ENCODE measurements around the gene C2orf74.

Gene C2orf74

DNA sequence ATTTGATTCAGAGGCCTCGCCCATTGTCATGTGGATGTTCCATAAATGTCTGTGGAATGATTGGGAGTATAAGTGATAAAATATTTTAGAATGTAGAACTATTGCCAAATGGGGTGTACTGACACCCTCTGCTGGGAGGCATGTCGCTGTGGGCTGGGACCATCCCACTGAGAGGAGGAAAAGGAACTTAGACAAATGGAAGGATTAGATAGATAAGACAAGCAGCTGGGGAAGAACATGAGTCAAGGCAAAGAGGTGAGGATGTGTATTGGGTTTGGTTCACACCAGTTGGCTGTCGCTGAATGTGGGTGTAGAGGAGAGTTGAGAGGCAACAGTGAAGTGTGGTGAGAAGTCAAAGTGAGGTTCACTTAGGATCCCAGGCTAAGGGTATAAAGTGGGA lies 4.0 kb downstream of the C2orf74 start:
- Histone ChIP-seq H3K9me3 (replicated peaks in 1 of 2; ENCODE audit: control insufficient read depth in 2 of 2, insufficient read depth in 1 of 2, low read depth in 1 of 2, low read length in 2 of 2) (no peaks in the 10 kb centered on the region), H3K4me3 (ENCODE audit: low read length in 2 of 2) (no peak overlapping the region), H3K36me3 (replicated peaks in 1 of 2; ENCODE audit: control insufficient read depth in 2 of 2, insufficient read depth in 2 of 2, low read length in 2 of 2) (peaks cover 11 to 53% of the 10 kb centered on the region in 2 donors), H2BK12ac (ENCODE audit: low read length) (no peak overlapping the region), H4K8ac (ENCODE audit: low read depth, low read length) (no peak overlapping the region), H4K91ac (ENCODE audit: low read depth, low read length, poor library complexity) (no peak overlapping the region), H2BK120ac (ENCODE audit: low read depth, low read length) (no peak overlapping the region), H3K79me1 (ENCODE audit: low read depth, low read length) (no peaks in the 10 kb centered on the region), H2AK5ac (ENCODE audit: low read depth, low read length) (no peak overlapping the region), H3K27ac (replicated peaks; ENCODE audit: low read length) (no peak overlapping the region), H3K14ac (ENCODE audit: low read length) (no peak overlapping the region), H3K4me2 (ENCODE audit: insufficient read depth, low read length, poor library complexity, severe bottlenecking) (no peak overlapping the region), H2BK15ac (ENCODE audit: low read length) (no peak overlapping the region), H3K18ac (ENCODE audit: low read length) (no peak overlapping the region), H3K4ac (ENCODE audit: low read length) (no peak overlapping the region), H2AFZ (ENCODE audit: low read length) (no peak overlapping the region), H3K27me3 (ENCODE audit: control insufficient read depth in 3 of 3, insufficient read depth in 3 of 3, low read depth in 1 of 3, low read length in 3 of 3) (no peaks in the 10 kb centered on the region), H3K4me1 (ENCODE audit: control insufficient read depth in 2 of 2, insufficient read depth in 1 of 2, low read depth in 1 of 2, low read length in 2 of 2) (no peaks in the 10 kb centered on the region), H2BK5ac (ENCODE audit: low read length) (no peak overlapping the region), H3K9ac (ENCODE audit: low read depth, low read length, poor library complexity) (no peak overlapping the region), H3K23ac (ENCODE audit: low read depth, low read length, poor library complexity) (no peak overlapping the region)
- no peak for DNase-seq (ENCODE audit: low spot score)
- WGBS, 2 donors (ENCODE audit: extremely low coverage in 2 of 2, insufficient read length in 2 of 2, insufficient replicate concordance in 1 of 2), result no CpG with 5 or more reads among the region's 3 CpGs

DNA sequence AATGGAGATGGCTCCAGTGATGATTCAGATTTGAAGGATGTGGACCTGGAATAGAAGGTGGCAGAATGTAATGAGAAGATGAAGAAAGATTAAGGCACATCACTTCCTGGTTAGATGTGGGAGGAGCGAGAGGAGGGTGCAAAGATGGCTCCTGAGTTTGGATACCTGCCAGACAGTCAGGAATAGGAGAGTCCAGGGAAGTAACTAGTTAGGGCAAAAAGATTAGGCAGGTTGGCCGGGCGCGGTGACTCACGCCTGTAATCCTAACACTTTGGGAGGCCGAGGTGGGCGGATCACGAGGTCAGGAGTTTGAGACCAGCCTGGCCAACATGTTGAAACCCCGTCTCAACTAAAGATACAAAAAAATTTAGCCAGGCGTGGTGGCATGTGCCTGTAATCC lies 5.6 kb downstream of the C2orf74 start:
- no CpG with 5 or more reads among the region's 10 CpGs for WGBS, 2 donors (ENCODE audit: extremely low coverage in 2 of 2, insufficient read length in 2 of 2, insufficient replicate concordance in 1 of 2)
- Histone ChIP-seq H3K23ac (ENCODE audit: low read depth, low read length, poor library complexity) (no peak overlapping the region), H4K91ac (ENCODE audit: low read depth, low read length, poor library complexity) (no peak overlapping the region), H3K18ac (ENCODE audit: low read length) (no peak overlapping the region), H3K27me3 (ENCODE audit: control insufficient read depth in 3 of 3, insufficient read depth in 3 of 3, low read depth in 1 of 3, low read length in 3 of 3) (no peaks in the 10 kb centered on the region), H3K14ac (ENCODE audit: low read length) (no peak overlapping the region), H2BK12ac (ENCODE audit: low read length) (no peak overlapping the region), H4K8ac (ENCODE audit: low read depth, low read length) (no peak overlapping the region), H3K4me1 (ENCODE audit: control insufficient read depth in 2 of 2, insufficient read depth in 1 of 2, low read depth in 1 of 2, low read length in 2 of 2) (no peaks in the 10 kb centered on the region), H3K36me3 (replicated peaks in 1 of 2; ENCODE audit: control insufficient read depth in 2 of 2, insufficient read depth in 2 of 2, low read length in 2 of 2) (peaks cover 11 to 42% of the 10 kb centered on the region in 2 donors), H2AFZ (ENCODE audit: low read length) (no peak overlapping the region), H3K9me3 (replicated peaks in 1 of 2; ENCODE audit: control insufficient read depth in 2 of 2, insufficient read depth in 1 of 2, low read depth in 1 of 2, low read length in 2 of 2) (no peaks in the 10 kb centered on the region), H2BK5ac (ENCODE audit: low read length) (no peak overlapping the region), H2BK15ac (ENCODE audit: low read length) (no peak overlapping the region), H3K27ac (replicated peaks; ENCODE audit: low read length) (no peak overlapping the region), H2AK5ac (ENCODE audit: low read depth, low read length) (no peak overlapping the region), H3K79me1 (ENCODE audit: low read depth, low read length) (no peaks in the 10 kb centered on the region), H3K9ac (ENCODE audit: low read depth, low read length, poor library complexity) (no peak overlapping the region), H3K4me3 (ENCODE audit: low read length in 2 of 2) (no peak overlapping the region), H3K4me2 (ENCODE audit: insufficient read depth, low read length, poor library complexity, severe bottlenecking) (no peak overlapping the region), H3K4ac (ENCODE audit: low read length) (no peak overlapping the region), H2BK120ac (ENCODE audit: low read depth, low read length) (no peak overlapping the region)
- DNase-seq (ENCODE audit: low spot score), result no peak

DNA sequence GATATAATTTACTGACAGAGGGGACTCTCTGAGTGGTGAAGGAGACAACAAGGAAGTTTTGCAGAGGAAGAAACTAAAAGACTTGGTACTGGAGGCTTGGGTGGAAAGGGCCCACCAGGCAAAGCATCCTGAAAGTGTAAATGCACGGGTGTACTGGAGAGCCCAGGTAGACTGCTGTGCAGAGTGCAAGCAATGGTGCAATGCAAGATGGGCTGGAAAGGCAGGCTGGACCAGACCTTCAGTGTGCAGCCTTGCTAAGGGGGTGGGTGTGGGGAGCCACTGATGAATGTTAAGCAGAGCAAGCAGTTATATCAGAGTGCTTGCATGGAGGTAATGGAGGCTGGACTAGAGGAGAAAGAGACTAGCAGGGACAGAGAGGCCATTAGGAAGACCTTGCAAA lies 10.7 kb downstream of the C2orf74 start:
- Histone ChIP-seq H4K91ac (ENCODE audit: low read depth, low read length, poor library complexity) (no peak overlapping the region), H3K27me3 (ENCODE audit: control insufficient read depth in 3 of 3, insufficient read depth in 3 of 3, low read depth in 1 of 3, low read length in 3 of 3) (peaks cover 0 to 3% (median 0%) of the 10 kb centered on the region in 3 experiments), H2BK15ac (ENCODE audit: low read length) (no peak overlapping the region), H3K23ac (ENCODE audit: low read depth, low read length, poor library complexity) (no peak overlapping the region), H3K79me1 (ENCODE audit: low read depth, low read length) (no peaks in the 10 kb centered on the region), H3K9me3 (replicated peaks in 1 of 2; ENCODE audit: control insufficient read depth in 2 of 2, insufficient read depth in 1 of 2, low read depth in 1 of 2, low read length in 2 of 2) (no peaks in the 10 kb centered on the region), H3K4me2 (ENCODE audit: insufficient read depth, low read length, poor library complexity, severe bottlenecking) (no peak overlapping the region), H3K4me3 (ENCODE audit: low read length in 2 of 2) (no peak overlapping the region), H2AK5ac (ENCODE audit: low read depth, low read length) (no peak overlapping the region), H2BK120ac (ENCODE audit: low read depth, low read length) (no peak overlapping the region), H4K8ac (ENCODE audit: low read depth, low read length) (no peak overlapping the region), H3K14ac (ENCODE audit: low read length) (no peak overlapping the region), H2BK5ac (ENCODE audit: low read length) (no peak overlapping the region), H3K27ac (replicated peaks; ENCODE audit: low read length) (no peak overlapping the region), H3K36me3 (replicated peaks in 1 of 2; ENCODE audit: control insufficient read depth in 2 of 2, insufficient read depth in 2 of 2, low read length in 2 of 2) (no peaks in the 10 kb centered on the region), H3K18ac (ENCODE audit: low read length) (no peak overlapping the region), H3K4me1 (ENCODE audit: control insufficient read depth in 2 of 2, insufficient read depth in 1 of 2, low read depth in 1 of 2, low read length in 2 of 2) (peaks cover 0 to 2% of the 10 kb centered on the region in 2 donors), H3K9ac (ENCODE audit: low read depth, low read length, poor library complexity) (no peak overlapping the region), H2BK12ac (ENCODE audit: low read length) (no peak overlapping the region), H2AFZ (ENCODE audit: low read length) (no peak overlapping the region), H3K4ac (ENCODE audit: low read length) (no peak overlapping the region)
- WGBS, 2 donors (ENCODE audit: extremely low coverage in 2 of 2, insufficient read length in 2 of 2, insufficient replicate concordance in 1 of 2), result no CpG with 5 or more reads among the region's 1 CpG
- no peak for DNase-seq (ENCODE audit: low spot score)

DNA sequence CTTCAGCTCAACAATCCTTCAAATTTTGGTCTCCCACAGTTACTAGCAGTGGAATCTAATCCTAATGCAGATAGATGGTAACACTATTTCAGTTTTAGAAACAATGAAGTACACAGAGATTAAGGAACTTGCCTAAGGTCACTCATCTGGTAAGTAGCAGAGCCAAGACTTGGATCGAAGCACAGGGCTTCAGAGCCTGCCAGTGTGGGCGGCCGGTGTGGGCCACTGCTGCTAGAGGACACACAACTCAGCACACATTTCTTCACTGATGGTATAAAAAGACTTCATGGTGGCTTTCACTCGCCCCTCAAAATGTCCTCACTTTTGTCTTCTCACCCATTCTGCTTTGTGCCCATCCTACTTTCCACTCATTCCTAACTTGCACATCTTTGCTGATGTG lies 11.1 kb downstream of the C2orf74 start:
- H2BK15ac ChIP-seq (ENCODE audit: low read length), result no peak overlapping the region
- no peak overlapping the region for H3K4ac ChIP-seq (ENCODE audit: low read length)
- peaks cover 2% of the 10 kb centered on the region for H3K79me1 ChIP-seq (ENCODE audit: low read depth, low read length)
- peaks cover 3 to 4% of the 10 kb centered on the region in 2 donors for H3K4me1 ChIP-seq (ENCODE audit: control insufficient read depth in 2 of 2, insufficient read depth in 1 of 2, low read depth in 1 of 2, low read length in 2 of 2)
- H4K8ac ChIP-seq (ENCODE audit: low read depth, low read length), result no peak overlapping the region
- H3K27me3 ChIP-seq (ENCODE audit: control insufficient read depth in 3 of 3, insufficient read depth in 3 of 3, low read depth in 1 of 3, low read length in 3 of 3), result peaks cover 0 to 3% (median 0%) of the 10 kb centered on the region in 3 experiments
- no peak for DNase-seq (ENCODE audit: low spot score)
- no peak overlapping the region for H2AFZ ChIP-seq (ENCODE audit: low read length)
- H3K14ac ChIP-seq (ENCODE audit: low read length), result no peak overlapping the region
- H3K4me3 ChIP-seq (ENCODE audit: low read length in 2 of 2), result no peak overlapping the region
- H3K4me2 ChIP-seq (ENCODE audit: insufficient read depth, low read length, poor library complexity, severe bottlenecking), result no peak overlapping the region
- no CpG with 5 or more reads among the region's 4 CpGs for WGBS, 2 donors (ENCODE audit: extremely low coverage in 2 of 2, insufficient read length in 2 of 2, insufficient replicate concordance in 1 of 2)
- no peak overlapping the region for H3K27ac ChIP-seq (replicated peaks; ENCODE audit: low read length)
- no peaks in the 10 kb centered on the region for H3K36me3 ChIP-seq (replicated peaks in 1 of 2; ENCODE audit: control insufficient read depth in 2 of 2, insufficient read depth in 2 of 2, low read length in 2 of 2)
- no peak overlapping the region for H2BK12ac ChIP-seq (ENCODE audit: low read length)
- no peak overlapping the region for H3K23ac ChIP-seq (ENCODE audit: low read depth, low read length, poor library complexity)
- no peak overlapping the region for H2BK5ac ChIP-seq (ENCODE audit: low read length)
- H2BK120ac ChIP-seq (ENCODE audit: low read depth, low read length), result no peak overlapping the region
- H4K91ac ChIP-seq (ENCODE audit: low read depth, low read length, poor library complexity), result no peak overlapping the region
- H2AK5ac ChIP-seq (ENCODE audit: low read depth, low read length), result no peak overlapping the region
- no peak overlapping the region for H3K18ac ChIP-seq (ENCODE audit: low read length)
- H3K9ac ChIP-seq (ENCODE audit: low read depth, low read length, poor library complexity), result no peak overlapping the region
- no peaks in the 10 kb centered on the region for H3K9me3 ChIP-seq (replicated peaks in 1 of 2; ENCODE audit: control insufficient read depth in 2 of 2, insufficient read depth in 1 of 2, low read depth in 1 of 2, low read length in 2 of 2)

All from neuronal stem cell (in vitro differentiated cells).